Ovary (tissue), 3 donors: ENCODE results near the gene SVIL.

ENCODE experiments used
- CTCF ChIP-seq, 3 donors: fragments of 450-650 bp in 2 of 3; fragments of 200-600 bp in 1 of 3; IDR thresholded peaks; one replicate each; pipeline versions ENCODE4 v1.5.1 to v1.8.0; 2016 to 2022; ENCODE audit warnings: antibody characterized with exemption in 3 of 3, mild to moderate bottlenecking in 1 of 3
- POLR2A ChIP-seq: fragments of 450-650 bp; IDR thresholded peaks from one replicate; pipeline ENCODE4 v1.6.1; 2017; ENCODE audit warnings: antibody characterized with exemption, mild to moderate bottlenecking, moderate library complexity
- donor health status: DM: no; HTN: no; CAD: no.

GRCh38 chr10:29616542-29616941, 18.2 kb downstream of the SVIL start:
- TF ChIP-seq CTCF (IDR thresholded peaks at IDR 0.05) = no peak
- TF ChIP-seq POLR2A = no peak
